Measurements from ENCODE around the gene FBRSL1.
A peak's percentile ranks its signal among the peaks of the same experiment; 100 is the strongest.

The FBRSL1 gene

DNA sequence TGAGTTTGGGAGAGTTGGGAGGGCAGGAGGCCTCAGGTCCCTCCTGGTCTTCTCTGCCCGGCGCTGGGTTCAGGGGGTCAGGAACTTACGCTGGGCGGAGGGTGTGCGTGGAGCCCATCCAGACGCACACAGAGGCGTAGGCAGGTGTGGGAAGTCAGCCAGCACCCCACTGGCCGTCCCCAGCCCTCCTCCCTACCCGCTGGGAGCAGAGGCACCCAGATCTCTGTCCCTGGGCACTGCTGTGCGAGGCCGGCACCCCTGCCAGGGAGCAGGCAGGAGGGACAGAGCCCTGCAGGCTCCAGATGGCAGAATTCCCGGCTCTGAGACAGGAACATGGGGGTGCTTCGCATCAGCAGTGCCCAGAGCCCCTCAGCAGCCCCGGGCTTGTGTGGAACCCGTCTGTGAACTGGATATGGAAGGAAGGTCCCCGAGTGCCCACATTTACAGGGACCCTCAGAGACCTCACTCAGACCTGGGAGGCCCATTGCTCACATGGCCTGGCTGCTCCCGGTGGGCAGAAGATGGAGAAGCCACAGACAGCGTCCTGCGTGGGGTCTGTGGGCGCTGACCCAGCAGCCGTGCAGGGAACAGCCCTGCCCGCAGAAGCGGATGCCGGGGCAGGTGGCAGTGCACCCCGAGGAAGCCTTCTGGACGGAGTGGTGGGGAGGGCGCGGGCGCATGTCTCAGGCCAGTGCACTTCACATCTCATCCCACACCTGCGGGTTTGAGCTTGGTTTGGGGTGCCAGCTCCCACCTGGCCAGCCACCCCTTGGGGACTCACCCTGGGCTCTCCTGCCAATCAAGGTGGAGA, 61.1 kb downstream of the FBRSL1 start:
- no CpG with 5 or more reads among the region's 30 CpGs for WGBS, 2 donors (ENCODE audit: extremely low coverage in 2 of 2, insufficient read length in 2 of 2, insufficient replicate concordance in 1 of 2)
- H3K4me1 ChIP-seq (ENCODE audit: control insufficient read depth in 2 of 2, insufficient read depth in 1 of 2, low read depth in 1 of 2, low read length in 2 of 2) = peaks cover 14 to 15% of the 10 kb centered on the region in 2 donors
- peak overlapping the region; percentile 37 for H2BK15ac ChIP-seq (ENCODE audit: low read length)
- no peaks in the 10 kb centered on the region for H3K36me3 ChIP-seq (replicated peaks in 1 of 2; ENCODE audit: control insufficient read depth in 2 of 2, insufficient read depth in 2 of 2, low read length in 2 of 2)
- H4K91ac ChIP-seq (ENCODE audit: low read depth, low read length, poor library complexity) = no peak overlapping the region
- H3K27me3 ChIP-seq (ENCODE audit: control insufficient read depth in 3 of 3, insufficient read depth in 3 of 3, low read depth in 1 of 3, low read length in 3 of 3) = peaks cover 0 to 21% (median 0%) of the 10 kb centered on the region in 3 experiments
- H2BK5ac ChIP-seq (ENCODE audit: low read length) = peak overlapping the region; percentile 53
- peak overlapping the region; percentile 31 for H2BK120ac ChIP-seq (ENCODE audit: low read depth, low read length)
- peak overlapping the region; percentile 71 for H2AFZ ChIP-seq (ENCODE audit: low read length)
- DNase-seq (ENCODE audit: low spot score) = no peak
- H3K27ac ChIP-seq (replicated peaks; ENCODE audit: low read length) = no peak overlapping the region
- H3K79me1 ChIP-seq (ENCODE audit: low read depth, low read length) = peaks cover 2% of the 10 kb centered on the region
- H2AK5ac ChIP-seq (ENCODE audit: low read depth, low read length) = peak overlapping the region; percentile 81
- H2BK12ac ChIP-seq (ENCODE audit: low read length) = peak overlapping the region; percentile 73
- no peaks in the 10 kb centered on the region for H3K9me3 ChIP-seq (replicated peaks in 1 of 2; ENCODE audit: control insufficient read depth in 2 of 2, insufficient read depth in 1 of 2, low read depth in 1 of 2, low read length in 2 of 2)
- no peak overlapping the region for H3K4ac ChIP-seq (ENCODE audit: low read length)
- H3K23ac ChIP-seq (ENCODE audit: low read depth, low read length, poor library complexity) = peak overlapping the region; percentile 68
- peak overlapping the region; percentile 75 for H3K14ac ChIP-seq (ENCODE audit: low read length)
- peak overlapping the region; percentile 17 for H4K8ac ChIP-seq (ENCODE audit: low read depth, low read length)
- no peak overlapping the region for H3K4me3 ChIP-seq (ENCODE audit: low read length in 2 of 2)
- H3K4me2 ChIP-seq (ENCODE audit: insufficient read depth, low read length, poor library complexity, severe bottlenecking) = peak overlapping the region; percentile 69
- H3K18ac ChIP-seq (ENCODE audit: low read length) = peak overlapping the region; percentile 77
- peak overlapping the region; percentile 78 for H3K9ac ChIP-seq (ENCODE audit: low read depth, low read length, poor library complexity)

- Histone ChIP-seq H3K4me3 (ENCODE audit: low read length in 2 of 2) (no peak overlapping the region), H4K91ac (ENCODE audit: low read depth, low read length, poor library complexity) (no peak overlapping the region)
Observed at GRCh38 chr12:132551641-132552031, 61.7 kb downstream of the FBRSL1 start.

DNA sequence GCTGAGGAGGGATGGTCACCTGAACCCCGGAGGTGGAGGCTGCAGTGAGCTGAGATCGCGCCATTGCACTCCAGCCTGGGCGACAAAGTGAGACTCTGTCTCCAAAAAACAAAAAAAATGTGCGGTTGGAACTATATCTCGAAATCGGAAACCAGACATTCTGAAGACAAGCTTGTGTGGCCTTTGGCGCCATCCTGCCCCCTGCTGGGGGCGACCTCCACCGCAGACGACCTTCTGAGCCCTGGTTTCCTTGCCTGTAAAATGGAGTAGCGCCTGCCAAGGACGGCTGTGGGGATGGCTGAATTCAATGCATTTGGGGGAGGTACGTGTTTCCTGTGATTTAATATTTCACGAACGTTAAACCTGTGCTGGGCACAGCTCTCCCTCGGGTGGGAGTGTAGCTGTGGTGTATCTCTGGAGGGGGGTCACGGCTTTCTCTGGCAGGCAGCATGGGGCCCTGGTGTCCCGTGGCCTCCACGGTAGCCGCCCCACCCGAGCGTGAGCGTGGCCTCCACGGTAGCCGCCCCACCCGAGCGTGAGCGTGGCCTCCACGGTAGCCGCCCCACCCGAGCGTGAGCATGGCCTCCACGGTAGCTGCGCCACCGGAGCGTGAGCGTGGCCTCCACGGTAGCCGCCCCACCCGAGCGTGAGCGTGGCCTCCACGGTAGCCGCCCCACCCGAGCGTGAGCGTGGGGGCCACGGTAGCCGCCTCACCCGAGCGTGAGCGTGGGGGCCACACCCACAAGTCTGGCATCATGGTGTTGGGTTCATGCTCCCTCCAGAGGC, 65.1 kb downstream of the FBRSL1 start:
- no peak overlapping the region for H3K4me3 ChIP-seq (ENCODE audit: low read length in 2 of 2)
- no peak overlapping the region for H3K23ac ChIP-seq (ENCODE audit: low read depth, low read length, poor library complexity)
- H2AK5ac ChIP-seq (ENCODE audit: low read depth, low read length) = no peak overlapping the region
- H4K91ac ChIP-seq (ENCODE audit: low read depth, low read length, poor library complexity) = no peak overlapping the region
- no peak overlapping the region for H3K18ac ChIP-seq (ENCODE audit: low read length)
- no peak overlapping the region for H3K4me2 ChIP-seq (ENCODE audit: insufficient read depth, low read length, poor library complexity, severe bottlenecking)
- H3K36me3 ChIP-seq (replicated peaks in 1 of 2; ENCODE audit: control insufficient read depth in 2 of 2, insufficient read depth in 2 of 2, low read length in 2 of 2) = no peaks in the 10 kb centered on the region
- H3K9ac ChIP-seq (ENCODE audit: low read depth, low read length, poor library complexity) = no peak overlapping the region
- H2BK12ac ChIP-seq (ENCODE audit: low read length) = no peak overlapping the region
- H2BK5ac ChIP-seq (ENCODE audit: low read length) = no peak overlapping the region
- H3K4ac ChIP-seq (ENCODE audit: low read length) = no peak overlapping the region
- no CpG with 5 or more reads among the region's 53 CpGs for WGBS, 2 donors (ENCODE audit: extremely low coverage in 2 of 2, insufficient read length in 2 of 2, insufficient replicate concordance in 1 of 2)
- H3K4me1 ChIP-seq (ENCODE audit: control insufficient read depth in 2 of 2, insufficient read depth in 1 of 2, low read depth in 1 of 2, low read length in 2 of 2) = peaks cover 14 to 18% of the 10 kb centered on the region in 2 donors
- H3K27ac ChIP-seq (replicated peaks; ENCODE audit: low read length) = no peak overlapping the region
- H3K9me3 ChIP-seq (replicated peaks in 1 of 2; ENCODE audit: control insufficient read depth in 2 of 2, insufficient read depth in 1 of 2, low read depth in 1 of 2, low read length in 2 of 2) = no peaks in the 10 kb centered on the region
- peaks cover 0 to 16% (median 0%) of the 10 kb centered on the region in 3 experiments for H3K27me3 ChIP-seq (ENCODE audit: control insufficient read depth in 3 of 3, insufficient read depth in 3 of 3, low read depth in 1 of 3, low read length in 3 of 3)
- no peak for DNase-seq (ENCODE audit: low spot score)
- no peak overlapping the region for H3K14ac ChIP-seq (ENCODE audit: low read length)
- peaks cover 2% of the 10 kb centered on the region for H3K79me1 ChIP-seq (ENCODE audit: low read depth, low read length)
- no peak overlapping the region for H2BK120ac ChIP-seq (ENCODE audit: low read depth, low read length)
- no peak overlapping the region for H2BK15ac ChIP-seq (ENCODE audit: low read length)
- H2AFZ ChIP-seq (ENCODE audit: low read length) = no peak overlapping the region
- H4K8ac ChIP-seq (ENCODE audit: low read depth, low read length) = no peak overlapping the region

More at GRCh38 chr12:132551641-132552031, 61.7 kb downstream of the FBRSL1 start:
- H3K23ac ChIP-seq (ENCODE audit: low read depth, low read length, poor library complexity) = no peak overlapping the region
- no peak overlapping the region for H2BK12ac ChIP-seq (ENCODE audit: low read length)
- no peak overlapping the region for H3K27ac ChIP-seq (replicated peaks; ENCODE audit: low read length)
- no peak overlapping the region for H3K4me2 ChIP-seq (ENCODE audit: insufficient read depth, low read length, poor library complexity, severe bottlenecking)
- H3K36me3 ChIP-seq (replicated peaks in 1 of 2; ENCODE audit: control insufficient read depth in 2 of 2, insufficient read depth in 2 of 2, low read length in 2 of 2) = no peaks in the 10 kb centered on the region
- H3K4me1 ChIP-seq (ENCODE audit: control insufficient read depth in 2 of 2, insufficient read depth in 1 of 2, low read depth in 1 of 2, low read length in 2 of 2) = peaks cover 12 to 14% of the 10 kb centered on the region in 2 donors
- no peak overlapping the region for H2BK5ac ChIP-seq (ENCODE audit: low read length)
- H3K4ac ChIP-seq (ENCODE audit: low read length) = no peak overlapping the region
- no peak overlapping the region for H4K8ac ChIP-seq (ENCODE audit: low read depth, low read length)
- H3K79me1 ChIP-seq (ENCODE audit: low read depth, low read length) = peaks cover 2% of the 10 kb centered on the region
- H3K9me3 ChIP-seq (replicated peaks in 1 of 2; ENCODE audit: control insufficient read depth in 2 of 2, insufficient read depth in 1 of 2, low read depth in 1 of 2, low read length in 2 of 2) = no peaks in the 10 kb centered on the region
- no peak for DNase-seq (ENCODE audit: low spot score)
- peak overlapping the region; percentile 81 for H2AK5ac ChIP-seq (ENCODE audit: low read depth, low read length)
- H2BK15ac ChIP-seq (ENCODE audit: low read length) = peak overlapping the region; percentile 37
- H3K27me3 ChIP-seq (ENCODE audit: control insufficient read depth in 3 of 3, insufficient read depth in 3 of 3, low read depth in 1 of 3, low read length in 3 of 3) = peaks cover 0 to 21% (median 0%) of the 10 kb centered on the region in 3 experiments
- H3K9ac ChIP-seq (ENCODE audit: low read depth, low read length, poor library complexity) = no peak overlapping the region
- no CpG with 5 or more reads among the region's 16 CpGs for WGBS, 2 donors (ENCODE audit: extremely low coverage in 2 of 2, insufficient read length in 2 of 2, insufficient replicate concordance in 1 of 2)
- peak overlapping the region; percentile 17 for H3K18ac ChIP-seq (ENCODE audit: low read length)
- H3K14ac ChIP-seq (ENCODE audit: low read length) = no peak overlapping the region
- H2BK120ac ChIP-seq (ENCODE audit: low read depth, low read length) = peak overlapping the region; percentile 31
- H2AFZ ChIP-seq (ENCODE audit: low read length) = no peak overlapping the region

GRCh38 chr12:132555686-132556085, 65.7 kb downstream of the FBRSL1 start:
- Histone ChIP-seq H3K9me3 (replicated peaks in 1 of 2; ENCODE audit: control insufficient read depth in 2 of 2, insufficient read depth in 1 of 2, low read depth in 1 of 2, low read length in 2 of 2) (no peaks in the 10 kb centered on the region), H4K91ac (ENCODE audit: low read depth, low read length, poor library complexity) (no peak overlapping the region), H3K4me3 (ENCODE audit: low read length in 2 of 2) (no peak overlapping the region), H2BK120ac (ENCODE audit: low read depth, low read length) (no peak overlapping the region), H3K79me1 (ENCODE audit: low read depth, low read length) (peaks cover 6% of the 10 kb centered on the region), H3K27me3 (ENCODE audit: control insufficient read depth in 3 of 3, insufficient read depth in 3 of 3, low read depth in 1 of 3, low read length in 3 of 3) (peaks cover 0 to 12% (median 0%) of the 10 kb centered on the region in 3 experiments), H2BK15ac (ENCODE audit: low read length) (no peak overlapping the region), H3K18ac (ENCODE audit: low read length) (no peak overlapping the region), H4K8ac (ENCODE audit: low read depth, low read length) (no peak overlapping the region), H2BK5ac (ENCODE audit: low read length) (no peak overlapping the region), H3K4me1 (ENCODE audit: control insufficient read depth in 2 of 2, insufficient read depth in 1 of 2, low read depth in 1 of 2, low read length in 2 of 2) (peaks cover 9 to 12% of the 10 kb centered on the region in 2 donors), H2AFZ (ENCODE audit: low read length) (no peak overlapping the region), H3K23ac (ENCODE audit: low read depth, low read length, poor library complexity) (no peak overlapping the region), H2BK12ac (ENCODE audit: low read length) (no peak overlapping the region), H2AK5ac (ENCODE audit: low read depth, low read length) (no peak overlapping the region), H3K36me3 (replicated peaks in 1 of 2; ENCODE audit: control insufficient read depth in 2 of 2, insufficient read depth in 2 of 2, low read length in 2 of 2) (no peaks in the 10 kb centered on the region), H3K14ac (ENCODE audit: low read length) (no peak overlapping the region), H3K27ac (replicated peaks; ENCODE audit: low read length) (no peak overlapping the region), H3K4me2 (ENCODE audit: insufficient read depth, low read length, poor library complexity, severe bottlenecking) (no peak overlapping the region), H3K4ac (ENCODE audit: low read length) (no peak overlapping the region), H3K9ac (ENCODE audit: low read depth, low read length, poor library complexity) (no peak overlapping the region)
- WGBS, 2 donors (ENCODE audit: extremely low coverage in 2 of 2, insufficient read length in 2 of 2, insufficient replicate concordance in 1 of 2) = no CpG with 5 or more reads among the region's 13 CpGs
- no peak for DNase-seq (ENCODE audit: low spot score)
